Activated B cell treated with CpG ODN at 0.5 μM for 24 hours (primary cell): ENCODE data around the gene OASL. TPM values are rescaled to one million over a fixed set of nuclear protein-coding genes. Genes with fewer than 3 reads are reported as not detected.
"Not testable (repeated sequence)": the region's sequence is repeated elsewhere in the genome, so short reads cannot be mapped to it uniquely, and the experiment has no call there.

Experiments used
- ATAC-seq: fragments of 200-7000 bp; cut with Tn5 transposase; one replicate; pipeline ENCODE4 v1.10.0; 2021; ENCODE audit warnings: low read depth, mild to moderate bottlenecking, moderate library complexity
- CTCF ChIA-PET: fragments of 350-600 bp; sonication (Branson Sonifier 250); formaldehyde crosslinking; loops from one replicate; lab custom pipeline; 2021; ENCODE audit warnings: antibody characterized with exemption; lab: Charles Lee
- POLR2A ChIA-PET: fragments of 350-600 bp; sonication (Branson Sonifier 250); formaldehyde crosslinking; loops from one replicate; lab custom pipeline; 2021; ENCODE audit warnings: antibody characterized with exemption; lab: Charles Lee
- DNase-seq: peaks from one replicate; pipeline ENCODE4 v3.0.0; 2022
- H3K27ac Mint-ChIP-seq: one replicate; pipeline ENCODE4 v1.8.0; 2020; ENCODE audit warnings: mixed read lengths
- H3K27me3 Mint-ChIP-seq: one replicate; pipeline ENCODE4 v1.8.0; 2021; ENCODE audit warnings: mixed read lengths
- H3K36me3 Mint-ChIP-seq: one replicate; pipeline ENCODE4 v1.8.0; 2021; ENCODE audit warnings: low read depth, mixed read lengths
- H3K4me1 Mint-ChIP-seq: one replicate; pipeline ENCODE4 v1.8.0; 2021; ENCODE audit warnings: mixed read lengths
- H3K4me3 Mint-ChIP-seq: one replicate; pipeline ENCODE4 v1.8.0; 2020; ENCODE audit warnings: mild to moderate bottlenecking, mixed read lengths
- H3K9me3 Mint-ChIP-seq: one replicate; pipeline ENCODE4 v1.8.0; 2020; ENCODE audit warnings: mixed read lengths
- CTCF ChIP-seq: fragments of 200-600 bp; IDR thresholded peaks from one replicate; pipeline ENCODE4 v1.8.0; 2022; ENCODE audit warnings: antibody characterized with exemption, mild to moderate bottlenecking
- intact Hi-C: fragments of 100-400 bp; cut with micrococcal nuclease; formaldehyde crosslinking; loops from one replicate; pipeline ENCODE4 v1.15.1; 2024
- total RNA-seq: library from RNA; stranded (reverse); gene quantifications from 2 replicates; pipeline ENCODE4 v1.2.3, GENCODE V29; 2022

The OASL gene
- total RNA-seq, 1 donor from 2014 or later = 1.4 TPM

GRCh38 chr12:121072147-121072546 is 33.1 kb upstream of the OASL start:
- no peak overlapping the region for H3K4me3 Mint-ChIP-seq
- no peaks in the 10 kb centered on the region for H3K4me1 Mint-ChIP-seq
- intact Hi-C loops = no loop called here
- ChIA-PET POLR2A (no interaction called here), CTCF (interaction anchor here (1.1 kb wide), 1 partner anchor 24 kb away, joined by 3 read pairs; no protein-coding TSS in a partner anchor)
- H3K9me3 Mint-ChIP-seq = peaks cover 17% of the 10 kb centered on the region
- no peak overlapping the region for H3K27ac Mint-ChIP-seq
- peaks cover 3% of the 10 kb centered on the region for H3K36me3 Mint-ChIP-seq
- TF ChIP-seq CTCF = no peak
- peaks cover 13% of the 10 kb centered on the region for H3K27me3 Mint-ChIP-seq
- ATAC-seq = no peak
- no peak for DNase-seq

GRCh38 chr12:121069206-121069605 is 30.2 kb upstream of the OASL start:
- Mint-ChIP-seq H3K27ac (no peak overlapping the region), H3K4me1 (no peaks in the 10 kb centered on the region), H3K9me3 (peaks cover 17% of the 10 kb centered on the region), H3K27me3 (peaks cover 13% of the 10 kb centered on the region), H3K36me3 (peaks cover 3% of the 10 kb centered on the region), H3K4me3 (no peak overlapping the region)
- DNase-seq (no peak), ATAC-seq (no peak)
- TF ChIP-seq CTCF = no peak
- ChIA-PET POLR2A (no interaction called here), CTCF (no interaction called here)
- intact Hi-C loops = no loop called here

- ATAC-seq = no peak
- H3K27me3 Mint-ChIP-seq = no peaks in the 10 kb centered on the region
- no peak overlapping the region for H3K27ac Mint-ChIP-seq
- H3K9me3 Mint-ChIP-seq = no peaks in the 10 kb centered on the region
- H3K4me3 Mint-ChIP-seq = no peak overlapping the region
- DNase-seq = no peak
- ChIA-PET CTCF (no interaction called here), POLR2A (interaction anchor here (0.6 kb wide), 2 partner anchors 476 to 532 kb away, joined by 3 to 6 read pairs; no protein-coding TSS in a partner anchor)
- intact Hi-C loops = no loop called here
- TF ChIP-seq CTCF = no peak
- H3K4me1 Mint-ChIP-seq = peaks cover 4% of the 10 kb centered on the region
- no peaks in the 10 kb centered on the region for H3K36me3 Mint-ChIP-seq
These were observed 26.3 kb upstream of the OASL start for GRCh38 chr12:121065345-121065744.

- DNase-seq, H3K27ac Mint-ChIP-seq, ATAC-seq, H3K9me3 Mint-ChIP-seq, H3K4me3 Mint-ChIP-seq, H3K36me3 Mint-ChIP-seq, H3K27me3 Mint-ChIP-seq, POLR2A ChIA-PET: not testable (repeated sequence)
- CTCF ChIA-PET = interaction anchor here (0.7 kb wide), 1 partner anchor 31 kb away, joined by 3 read pairs; no protein-coding TSS in a partner anchor
- peaks cover 11% of the 10 kb centered on the region for H3K4me1 Mint-ChIP-seq
- intact Hi-C loops = loop anchor here (5.0 kb wide), 1 partner anchor 378 kb away; no protein-coding TSS in a partner anchor
These were observed 25.5 kb upstream of the OASL start for GRCh38 chr12:121064586-121064985.

- Mint-ChIP-seq H3K4me1 (peaks cover 11% of the 10 kb centered on the region), H3K36me3 (no peaks in the 10 kb centered on the region), H3K4me3 (no peak overlapping the region), H3K27me3 (no peaks in the 10 kb centered on the region), H3K27ac (no peak overlapping the region), H3K9me3 (no peaks in the 10 kb centered on the region)
- no peak for DNase-seq
- CTCF ChIA-PET = no interaction called here
- intact Hi-C loops = loop anchor here (5.0 kb wide), 1 partner anchor 378 kb away; no protein-coding TSS in a partner anchor
- no peak for TF ChIP-seq CTCF
- no peak for ATAC-seq
- POLR2A ChIA-PET = no interaction called here
These were observed 25.1 kb upstream of the OASL start for GRCh38 chr12:121064116-121064515.
